NCI-H1417 treated with DMSO at 0.1 percent for 48 hours (cell line): ENCODE data around the gene CNOT11.
A peak's percentile ranks its signal among the peaks of the same experiment; 100 is the strongest.

Source experiments
- DNase-seq: peaks from one replicate; lab custom pipeline; 2025; lab: John Stamatoyannopoulos, UW

The CNOT11 gene

DNA sequence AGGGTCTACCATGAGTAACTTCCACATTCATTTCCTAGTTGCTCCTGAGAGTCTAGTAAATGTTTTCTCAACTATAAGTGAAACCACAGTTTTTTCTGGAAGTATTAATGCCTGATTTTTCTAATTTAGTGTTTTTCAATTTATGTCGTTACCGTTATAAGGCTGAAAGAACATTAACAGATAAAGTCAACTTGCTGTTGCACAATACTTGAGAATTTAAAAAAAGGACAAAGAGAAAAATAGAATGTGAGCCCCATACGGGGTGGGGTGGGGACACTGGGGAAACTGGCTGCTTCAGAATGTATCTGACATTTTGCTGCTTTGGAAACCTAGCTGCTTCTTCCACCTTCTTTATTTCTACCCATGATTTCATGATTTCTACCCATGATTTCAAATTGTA is 26.2 kb downstream of the CNOT11 start:
- no peak for DNase-seq

DNA sequence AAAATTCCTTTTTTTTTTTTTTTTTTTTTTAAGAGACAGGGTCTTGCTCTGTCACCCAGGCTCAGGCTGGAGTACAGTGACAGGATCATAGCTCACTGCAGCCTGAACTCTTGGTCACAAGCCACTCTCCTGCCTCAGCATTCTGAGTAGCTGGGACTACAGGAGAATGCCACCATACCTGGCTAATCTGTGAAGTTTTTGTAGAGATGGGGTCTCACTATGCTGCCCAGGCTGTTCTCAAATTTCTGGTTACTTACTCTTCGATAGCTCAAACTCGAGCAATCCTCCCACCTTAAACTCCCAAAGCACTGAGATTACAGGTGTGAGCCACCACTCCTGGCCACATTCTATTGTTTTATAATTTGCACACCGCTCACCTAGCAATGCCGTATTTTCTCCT is 28.8 kb downstream of the CNOT11 start:
- DNase-seq, result no peak

- DNase-seq, result no peak
Observed at GRCh38 chr2:101282980-101283379, 30.3 kb downstream of the CNOT11 start.

DNA sequence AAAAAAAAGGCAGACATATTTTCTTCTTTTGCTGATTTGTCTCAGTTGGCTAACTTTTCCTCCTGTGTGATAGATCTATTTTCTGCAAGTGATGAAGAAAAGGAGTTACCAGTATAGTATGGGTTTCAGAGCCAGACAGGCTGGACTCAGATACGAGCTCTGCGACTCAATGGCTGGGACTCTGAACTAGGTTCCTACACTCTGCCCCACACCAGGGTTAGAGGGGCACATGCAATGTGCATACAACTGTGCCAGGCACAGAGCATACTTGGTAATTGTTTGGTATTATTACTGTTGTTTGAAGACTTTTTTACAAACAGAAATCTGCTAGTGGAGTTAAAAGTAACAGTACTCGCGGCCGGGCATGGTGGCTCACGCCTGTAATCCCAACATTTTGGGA is 34.0 kb downstream of the CNOT11 start:
- no peak for DNase-seq

- no peak for DNase-seq
Observed at GRCh38 chr2:101287303-101287702, 34.6 kb downstream of the CNOT11 start.

DNA sequence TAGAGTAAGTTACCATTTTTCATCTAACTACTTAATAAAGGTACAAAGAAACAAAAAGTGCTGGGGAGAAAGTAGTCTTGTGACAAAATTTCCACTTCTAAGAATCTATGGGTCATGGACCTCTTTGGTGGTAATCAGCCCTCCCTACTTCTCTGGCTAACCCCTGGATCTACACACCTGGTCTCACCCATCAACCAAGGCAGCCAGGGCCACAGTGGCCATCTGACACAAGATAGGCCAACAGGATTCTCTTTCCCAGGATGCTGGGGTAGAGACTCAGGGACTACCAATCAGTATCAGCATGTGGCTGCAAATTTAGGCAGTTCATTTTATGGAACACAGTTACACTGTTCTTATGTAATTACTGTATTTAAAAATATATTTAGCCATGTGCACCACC is 38.0 kb downstream of the CNOT11 start:
- no peak for DNase-seq

- DNase-seq, result no peak
Observed at GRCh38 chr2:101291973-101292372, 39.3 kb downstream of the CNOT11 start.

GRCh38 chr2:101293544-101293943 is 40.9 kb downstream of the CNOT11 start:
- no peak for DNase-seq

DNA sequence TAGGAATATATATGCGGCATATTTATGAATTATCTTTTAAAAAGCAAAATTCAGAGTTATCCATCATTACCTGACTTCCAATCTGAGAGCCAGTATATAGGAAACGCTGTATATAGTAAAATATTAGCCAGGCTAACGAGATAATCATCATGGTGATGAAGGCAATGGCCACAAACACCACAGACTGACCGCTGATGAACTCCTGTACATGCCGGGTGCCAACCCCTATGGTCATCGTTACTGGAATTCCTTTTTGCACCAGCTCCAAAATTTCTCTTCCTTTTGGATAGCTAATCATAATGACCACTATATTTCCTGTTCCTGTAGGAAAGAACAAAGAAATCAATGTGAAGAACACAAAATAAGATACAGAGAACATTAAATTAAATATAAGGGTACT is 42.2 kb downstream of the CNOT11 start:
- no peak for DNase-seq

DNA sequence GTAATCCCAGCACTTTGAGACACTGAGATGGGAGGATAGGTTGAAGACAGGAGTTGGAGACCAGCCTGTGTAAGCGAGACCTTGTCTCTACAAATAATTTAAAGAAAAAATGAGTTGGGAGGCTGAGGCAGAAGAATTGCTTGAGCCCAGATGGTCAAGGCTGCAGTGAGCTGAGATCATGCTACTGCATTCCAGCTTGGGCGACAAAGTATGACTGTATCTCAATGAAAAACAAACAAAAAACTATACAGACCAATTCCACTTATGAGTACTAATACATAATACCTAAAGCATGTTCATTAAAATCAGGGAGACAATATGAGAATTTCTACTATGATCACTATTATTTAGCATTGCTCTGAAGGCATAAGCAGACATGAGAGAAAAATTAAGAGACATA is 43.2 kb downstream of the CNOT11 start:
- no peak for DNase-seq

DNA sequence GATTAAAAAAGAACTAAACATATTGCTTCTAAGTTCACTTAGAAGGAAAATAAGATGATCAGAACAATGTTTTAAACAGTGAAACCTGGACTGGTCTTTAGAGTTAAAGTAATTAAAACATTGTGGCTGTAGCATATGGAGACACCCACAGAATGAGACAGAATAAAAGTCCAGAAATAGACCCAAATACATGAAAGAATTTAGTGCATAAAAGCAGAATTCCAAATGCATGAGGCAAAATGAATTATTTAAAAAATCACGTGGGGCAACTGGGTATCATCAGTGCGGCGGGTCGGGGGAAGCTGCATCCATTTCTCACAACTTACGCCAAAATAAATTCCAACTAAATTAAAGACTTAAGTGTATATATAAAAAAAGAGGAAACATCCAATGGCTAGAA is 43.7 kb downstream of the CNOT11 start:
- DNase-seq, result no peak

DNA sequence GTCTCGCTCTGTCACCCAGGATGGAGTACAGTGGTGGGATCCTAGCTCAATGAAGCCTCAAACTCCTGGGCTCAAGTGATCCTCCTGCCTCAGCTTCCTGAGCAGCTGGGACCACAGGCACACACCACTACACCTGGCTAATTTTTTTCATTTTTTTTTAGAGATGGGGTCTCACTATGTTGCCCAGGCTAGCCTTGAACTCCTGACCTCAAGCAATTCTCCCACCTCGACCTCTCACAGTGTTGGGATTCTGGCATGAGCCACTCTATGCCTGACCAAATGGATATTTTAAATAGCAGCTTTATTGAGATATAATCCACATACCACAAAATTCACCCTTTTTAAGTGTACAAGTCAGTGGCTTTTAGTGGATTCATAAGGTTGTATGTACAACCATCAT is 44.7 kb downstream of the CNOT11 start:
- no peak for DNase-seq

- no peak for DNase-seq
Observed at GRCh38 chr2:101299604-101300003, 46.9 kb downstream of the CNOT11 start.

GRCh38 chr2:101300164-101300563 is 47.5 kb downstream of the CNOT11 start:
- no peak for DNase-seq

DNA sequence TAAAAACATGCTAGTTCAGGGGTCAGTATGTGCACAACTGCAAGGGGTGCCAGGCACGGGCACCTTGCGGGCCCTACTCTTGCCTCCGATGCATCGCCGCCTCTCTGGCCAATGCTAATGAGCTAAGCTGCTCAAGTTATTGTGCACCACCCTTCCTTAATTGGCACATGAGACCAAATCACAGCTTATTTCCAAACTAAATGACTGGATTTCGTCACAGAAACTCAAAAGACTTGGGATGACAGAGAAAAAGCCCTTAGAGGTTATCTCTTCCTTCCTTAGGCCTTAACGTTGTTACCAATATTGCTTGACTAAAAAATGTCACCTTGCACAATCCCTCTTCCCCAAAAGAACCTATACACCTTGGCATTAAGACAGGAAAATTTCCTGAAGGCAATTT is 48.1 kb downstream of the CNOT11 start:
- no peak for DNase-seq

- no peak for DNase-seq
Observed at GRCh38 chr2:101302016-101302415, 49.3 kb downstream of the CNOT11 start.

- DNase-seq, result no peak
Observed at GRCh38 chr2:101303688-101304087, 51.0 kb downstream of the CNOT11 start.

GRCh38 chr2:101305035-101305434 is 52.3 kb downstream of the CNOT11 start:
- DNase-seq, result no peak

DNA sequence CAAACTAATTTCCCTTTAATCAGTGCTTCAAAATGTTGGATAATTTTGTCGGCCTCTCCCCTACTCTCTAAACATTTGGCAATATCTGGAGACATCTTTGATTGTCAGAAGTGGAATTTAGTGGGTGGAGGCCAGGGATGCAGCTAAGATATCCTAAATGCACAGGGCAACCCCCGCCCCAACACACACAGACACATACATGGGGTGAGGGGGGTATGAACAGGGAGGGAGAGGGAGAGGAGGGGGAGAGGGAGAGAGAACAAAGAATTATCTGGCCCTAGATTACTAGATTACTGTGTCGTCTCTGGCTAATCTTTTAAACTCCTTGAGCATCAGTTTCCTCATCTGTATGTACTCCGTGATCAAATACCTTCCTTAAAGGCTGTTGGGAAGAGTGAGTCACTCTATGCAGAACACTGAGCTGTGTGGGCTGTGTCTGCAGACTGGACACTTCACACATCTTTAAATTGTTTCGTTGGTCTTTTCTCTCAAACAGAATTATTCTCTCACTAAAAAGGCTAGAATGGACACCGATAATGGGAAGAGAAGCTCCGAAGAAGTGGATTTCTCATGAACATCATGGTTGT is 52.9 kb downstream of the CNOT11 start:
- DNase-seq, result no peak

- no peak for DNase-seq
Observed at GRCh38 chr2:101306410-101306809, 53.7 kb downstream of the CNOT11 start.

- no peak for DNase-seq
Observed at GRCh38 chr2:101307503-101307902, 54.8 kb downstream of the CNOT11 start.

- no peak for DNase-seq
Observed at GRCh38 chr2:101307950-101308431, 55.3 kb downstream of the CNOT11 start.

DNA sequence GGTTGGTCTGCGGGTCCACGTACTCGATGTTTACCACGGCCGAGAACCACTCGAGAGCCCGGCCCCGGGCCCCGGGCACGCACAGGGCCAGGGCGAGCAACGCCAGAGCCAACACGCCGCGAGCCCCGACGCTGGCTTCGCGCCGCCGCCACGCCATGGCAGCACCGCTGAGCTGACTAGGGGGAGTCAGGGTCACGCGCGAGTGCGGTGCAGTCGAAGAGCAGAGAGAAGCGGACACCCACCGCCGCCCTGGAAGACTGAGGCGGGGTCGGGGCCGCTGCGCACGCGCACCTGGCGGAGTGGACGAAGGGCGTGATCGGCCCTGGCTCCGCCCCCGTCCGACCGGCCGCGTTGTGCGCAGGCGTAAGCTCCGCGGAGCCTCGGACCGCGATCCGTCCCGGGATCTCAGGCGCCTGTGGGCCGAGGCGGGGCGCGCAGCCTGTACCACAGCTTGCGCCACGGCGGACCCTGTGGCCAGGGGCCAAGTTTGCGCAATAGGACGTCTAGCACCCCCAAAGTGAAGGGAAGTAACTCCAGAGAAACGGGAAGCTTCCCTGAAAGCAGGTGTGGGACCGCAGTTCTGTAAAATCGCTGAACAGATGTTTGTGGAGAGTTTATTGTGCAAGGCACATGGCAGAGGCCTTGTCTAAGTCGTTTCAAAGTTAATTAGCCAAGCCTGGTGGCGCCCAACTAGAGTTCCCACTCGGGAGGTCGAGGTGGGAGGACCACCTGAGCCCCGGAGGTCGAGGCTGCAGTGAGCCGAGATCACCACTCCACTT is 55.9 kb downstream of the CNOT11 start, which contains the start of gene RNF149:
Gene RNF149, minus strand, starts transcription at position 270 of the 779 bp plus-strand sequence. Its CDS starts 113 bp downstream, at position 157.
- DNase-seq, result peak; percentile 32
